Parathyroid adenoma (tissue), 2 donors: Measurements from ENCODE around the gene AJAP1.

Experiments used
- H2AFZ ChIP-seq: fragments of 300-600 bp; sonication (generic); one replicate; pipeline ENCODE4 v1.7.0; 2017; ENCODE audit warnings: antibody characterized with exemption, mild to moderate bottlenecking
- H3K27ac ChIP-seq: fragments of 300-600 bp; sonication (generic); one replicate; pipeline ENCODE4 v1.7.0; 2017
- H3K27me3 ChIP-seq: fragments of 300-600 bp; sonication (generic); one replicate; pipeline ENCODE4 v1.7.0; 2017; ENCODE audit warnings: low read length; ENCODE audit not compliant: control insufficient read depth, insufficient read depth
- H3K36me3 ChIP-seq: fragments of 300-600 bp; sonication (generic); one replicate; pipeline ENCODE4 v1.7.0; 2017; ENCODE audit warnings: low read length; ENCODE audit not compliant: control insufficient read depth, insufficient read depth
- H3K4me1 ChIP-seq: fragments of 300-600 bp; sonication (generic); one replicate; pipeline ENCODE4 v1.7.0; 2017; ENCODE audit warnings: control low read depth
- H3K4me2 ChIP-seq: fragments of 300-600 bp; sonication (generic); one replicate; pipeline ENCODE4 v1.7.0; 2017; ENCODE audit warnings: low read length
- H3K4me3 ChIP-seq: fragments of 300-600 bp; sonication (generic); one replicate; pipeline ENCODE4 v1.7.0; 2017; ENCODE audit warnings: low read depth, low read length
- H3K79me2 ChIP-seq: fragments of 300-600 bp; sonication (generic); one replicate; pipeline ENCODE4 v1.7.0; 2017; ENCODE audit warnings: control low read depth
- H3K9ac ChIP-seq: fragments of 300-600 bp; sonication (generic); one replicate; pipeline ENCODE4 v1.7.0; 2017; ENCODE audit warnings: mild to moderate bottlenecking
- H3K9me3 ChIP-seq: fragments of 300-600 bp; sonication (generic); one replicate; pipeline ENCODE4 v1.7.0; 2017; ENCODE audit warnings: low read length; ENCODE audit not compliant: control insufficient read depth
- TF ChIP-seq, protein P1 (sequence below): fragments of 300-600 bp; sonication (generic); IDR thresholded peaks from one replicate; pipeline ENCODE4 v1.7.0; 2017; ENCODE audit warnings: antibody characterized with exemption, mild to moderate bottlenecking
- donor health status: primary hyperparathyroidism.

Gene AJAP1

DNA sequence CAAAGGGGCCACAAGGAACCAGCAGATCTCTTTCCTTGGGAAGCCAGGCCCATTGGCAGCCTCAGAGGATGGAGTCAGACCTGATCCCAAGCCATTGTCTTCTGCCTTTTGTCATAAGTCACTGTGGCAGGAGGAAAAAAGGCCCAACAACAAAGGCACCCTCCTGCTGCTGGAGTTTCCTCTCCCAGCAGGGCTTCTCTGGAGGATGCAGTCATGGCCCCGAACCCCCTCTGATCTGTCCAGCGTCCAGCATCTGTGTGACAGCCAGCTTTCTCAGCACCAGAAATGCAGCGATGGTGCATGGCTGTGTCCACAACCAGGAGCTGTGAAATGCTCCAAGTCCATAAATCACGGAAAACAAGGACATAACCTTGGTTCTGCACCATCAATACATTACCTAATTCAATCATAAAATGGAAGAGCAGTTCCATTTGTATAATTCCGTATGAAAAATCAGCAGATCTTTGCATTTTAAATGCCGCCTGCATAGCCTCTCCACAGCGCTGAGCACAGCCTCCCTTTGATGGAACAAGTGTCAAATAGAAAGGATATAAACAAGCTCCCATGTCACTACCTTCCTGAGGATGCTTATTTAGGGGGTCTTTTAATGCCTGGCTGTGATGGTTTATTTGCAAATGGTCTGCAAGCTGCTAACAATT lies 30.6 kb downstream of the AJAP1 start:
- H3K4me3 ChIP-seq = no peak overlapping the region
- H3K79me2 ChIP-seq = peaks cover 31% of the 10 kb centered on the region
- no peaks in the 10 kb centered on the region for H3K36me3 ChIP-seq
- TF ChIP-seq, protein P1, sequence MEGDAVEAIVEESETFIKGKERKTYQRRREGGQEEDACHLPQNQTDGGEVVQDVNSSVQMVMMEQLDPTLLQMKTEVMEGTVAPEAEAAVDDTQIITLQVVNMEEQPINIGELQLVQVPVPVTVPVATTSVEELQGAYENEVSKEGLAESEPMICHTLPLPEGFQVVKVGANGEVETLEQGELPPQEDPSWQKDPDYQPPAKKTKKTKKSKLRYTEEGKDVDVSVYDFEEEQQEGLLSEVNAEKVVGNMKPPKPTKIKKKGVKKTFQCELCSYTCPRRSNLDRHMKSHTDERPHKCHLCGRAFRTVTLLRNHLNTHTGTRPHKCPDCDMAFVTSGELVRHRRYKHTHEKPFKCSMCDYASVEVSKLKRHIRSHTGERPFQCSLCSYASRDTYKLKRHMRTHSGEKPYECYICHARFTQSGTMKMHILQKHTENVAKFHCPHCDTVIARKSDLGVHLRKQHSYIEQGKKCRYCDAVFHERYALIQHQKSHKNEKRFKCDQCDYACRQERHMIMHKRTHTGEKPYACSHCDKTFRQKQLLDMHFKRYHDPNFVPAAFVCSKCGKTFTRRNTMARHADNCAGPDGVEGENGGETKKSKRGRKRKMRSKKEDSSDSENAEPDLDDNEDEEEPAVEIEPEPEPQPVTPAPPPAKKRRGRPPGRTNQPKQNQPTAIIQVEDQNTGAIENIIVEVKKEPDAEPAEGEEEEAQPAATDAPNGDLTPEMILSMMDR = no peak
- H3K9me3 ChIP-seq = no peaks in the 10 kb centered on the region
- H3K27ac ChIP-seq = no peak overlapping the region
- H3K9ac ChIP-seq = no peak overlapping the region
- no peaks in the 10 kb centered on the region for H3K27me3 ChIP-seq
- no peak overlapping the region for H2AFZ ChIP-seq
- no peak overlapping the region for H3K4me2 ChIP-seq
- H3K4me1 ChIP-seq = no peaks in the 10 kb centered on the region

DNA sequence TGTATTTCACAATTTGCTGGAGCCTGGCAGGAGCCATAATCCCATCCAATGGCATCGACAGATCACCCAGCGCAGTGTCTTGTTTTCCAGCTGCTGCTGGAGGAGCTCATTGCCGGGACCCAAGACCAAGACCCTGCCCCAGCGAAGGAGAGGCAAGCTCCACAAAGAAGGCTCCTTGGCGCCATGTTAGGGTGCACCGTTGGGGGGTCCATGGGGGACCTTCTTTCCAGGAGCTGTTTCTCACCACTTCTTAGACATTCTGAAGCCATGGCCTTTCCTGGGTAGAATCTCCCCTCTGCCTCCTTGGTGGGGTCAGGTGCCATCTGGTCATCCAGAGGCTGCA lies 31.1 kb downstream of the AJAP1 start:
- H3K36me3 ChIP-seq = no peaks in the 10 kb centered on the region
- H3K79me2 ChIP-seq = peaks cover 29% of the 10 kb centered on the region
- H3K4me3 ChIP-seq = no peak overlapping the region
- H3K27ac ChIP-seq = no peak overlapping the region
- H3K27me3 ChIP-seq = no peaks in the 10 kb centered on the region
- TF ChIP-seq, protein P1 = no peak
- H3K4me1 ChIP-seq = no peaks in the 10 kb centered on the region
- H2AFZ ChIP-seq = no peak overlapping the region
- no peaks in the 10 kb centered on the region for H3K9me3 ChIP-seq
- no peak overlapping the region for H3K9ac ChIP-seq
- H3K4me2 ChIP-seq = no peak overlapping the region

DNA sequence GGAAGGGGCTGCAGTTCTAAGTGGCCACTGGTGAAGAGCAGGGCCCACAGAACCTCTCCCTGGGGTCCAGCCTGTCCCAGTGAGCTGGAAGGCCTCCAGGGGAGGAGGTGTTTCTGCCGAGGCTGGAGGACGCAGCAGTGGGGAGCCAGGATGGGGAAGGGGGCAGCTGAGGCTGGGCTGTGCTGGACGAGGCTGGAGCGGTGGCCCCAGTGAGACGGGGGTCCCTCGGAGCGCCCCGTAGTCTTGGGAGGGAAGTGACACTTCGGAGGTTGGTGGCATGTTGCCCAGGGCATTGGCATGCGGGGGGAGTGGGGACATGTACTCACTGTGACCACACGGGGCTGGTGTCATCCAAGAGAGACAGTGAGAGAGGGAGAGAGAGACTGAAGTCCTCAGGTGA lies 33.5 kb downstream of the AJAP1 start:
- no peak overlapping the region for H2AFZ ChIP-seq
- TF ChIP-seq, protein P1 = no peak
- no peaks in the 10 kb centered on the region for H3K36me3 ChIP-seq
- H3K4me2 ChIP-seq = no peak overlapping the region
- H3K79me2 ChIP-seq = peaks cover 23% of the 10 kb centered on the region
- H3K27me3 ChIP-seq = no peaks in the 10 kb centered on the region
- no peaks in the 10 kb centered on the region for H3K4me1 ChIP-seq
- no peak overlapping the region for H3K27ac ChIP-seq
- H3K4me3 ChIP-seq = no peak overlapping the region
- no peak overlapping the region for H3K9ac ChIP-seq
- no peaks in the 10 kb centered on the region for H3K9me3 ChIP-seq

DNA sequence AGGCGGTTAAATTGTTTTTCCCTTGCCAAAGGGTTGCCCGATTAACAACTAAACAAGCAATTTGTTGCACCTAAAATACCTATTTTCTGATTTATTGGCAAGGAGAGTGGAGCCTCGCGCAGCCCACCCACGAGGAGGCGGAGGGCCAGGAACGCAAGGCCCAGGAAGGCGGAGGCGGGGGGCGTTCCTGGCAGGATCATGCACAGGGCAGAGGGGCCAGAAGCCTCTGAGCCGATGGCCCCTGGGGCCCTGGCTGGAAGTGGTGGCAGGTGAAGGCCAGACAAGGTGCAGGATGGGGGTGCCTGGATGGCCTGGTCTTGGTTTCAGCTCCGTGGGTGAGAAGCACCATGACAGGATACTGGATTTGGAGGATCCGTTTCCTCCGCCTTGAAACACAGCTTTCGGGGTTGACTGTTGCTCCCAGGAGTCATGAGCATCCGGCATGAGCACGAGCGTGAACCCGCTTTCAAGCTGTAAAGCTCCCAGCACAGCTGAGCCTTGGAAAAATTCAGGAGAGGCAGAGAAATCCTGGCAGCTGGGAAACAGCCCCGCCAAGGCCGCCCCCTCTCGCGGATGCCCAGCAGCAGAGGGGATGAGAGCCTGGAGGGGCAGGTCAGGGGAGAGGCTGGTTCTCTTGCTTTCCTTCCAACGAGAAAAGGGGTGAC lies 35.0 kb downstream of the AJAP1 start:
- no peak overlapping the region for H3K4me3 ChIP-seq
- no peak overlapping the region for H3K9ac ChIP-seq
- no peak overlapping the region for H3K4me2 ChIP-seq
- H3K4me1 ChIP-seq = no peaks in the 10 kb centered on the region
- no peaks in the 10 kb centered on the region for H3K36me3 ChIP-seq
- H3K79me2 ChIP-seq = peaks cover 21% of the 10 kb centered on the region
- H3K9me3 ChIP-seq = no peaks in the 10 kb centered on the region
- no peak overlapping the region for H3K27ac ChIP-seq
- H2AFZ ChIP-seq = no peak overlapping the region
- TF ChIP-seq, protein P1 = no peak
- no peaks in the 10 kb centered on the region for H3K27me3 ChIP-seq
